Stimulated activated CD4-positive, alpha-beta T cell treated with anti-CD3 and anti-CD28 coated beads, Interleukin-15, amount 100 ng/mL, for 48 hours (primary cell): Measurements from ENCODE around the gene CPN1.
"Not testable (repeated sequence)": the region's sequence is repeated elsewhere in the genome, so short reads cannot be mapped to it uniquely, and the experiment has no call there.

Experiments
- DNase-seq, 2 donors: peaks; one replicate each; pipeline ENCODE4 v3.0.0-alpha.2; 2020; ENCODE audit warnings: low read depth in 2 of 2

Gene CPN1

DNA sequence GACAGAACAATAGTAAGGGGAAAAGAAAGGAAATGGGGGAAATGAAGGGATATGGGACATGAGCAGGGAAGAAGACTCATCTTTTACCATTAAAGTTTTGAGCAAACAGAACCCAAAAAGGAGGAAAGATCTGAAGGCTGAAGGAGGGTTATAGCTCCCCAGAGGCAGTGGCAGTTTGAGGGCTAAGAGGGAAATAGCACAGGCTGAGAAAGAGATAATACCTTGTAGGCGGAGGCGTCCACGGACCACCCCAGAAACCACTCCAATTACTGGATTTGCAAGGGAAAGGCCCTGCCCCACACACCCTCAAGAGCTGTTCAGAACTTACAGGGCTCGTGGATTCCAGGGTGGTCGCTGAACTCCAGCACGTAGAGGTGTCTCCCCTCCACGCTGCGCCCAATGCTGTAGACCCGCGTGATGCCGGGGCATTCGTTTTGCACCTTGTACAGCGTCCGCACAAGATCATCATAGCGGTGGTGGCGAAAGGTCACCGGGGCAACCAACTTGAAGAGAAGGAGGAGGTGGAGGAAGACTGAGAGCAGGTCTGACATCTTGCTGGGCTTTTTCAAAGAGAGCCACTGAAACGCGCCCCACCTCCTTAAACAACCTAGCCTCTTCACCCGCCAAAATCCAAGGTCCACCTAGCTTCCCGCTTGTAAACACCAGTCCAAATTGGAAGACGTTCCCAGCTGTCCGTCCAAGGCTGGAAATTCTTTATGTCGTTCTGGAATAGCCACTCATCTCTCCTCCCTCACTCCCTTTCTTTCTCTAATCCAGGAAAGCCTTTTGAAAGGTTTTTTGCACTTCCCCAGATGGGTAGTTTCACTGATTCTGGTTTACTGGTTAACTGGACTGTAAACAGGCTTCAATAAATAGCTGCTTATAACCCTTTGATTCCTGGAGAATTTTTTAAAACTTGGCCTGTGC is at the start of gene CPN1:
CPN1 (minus strand) TSS at position 795 of the 927 bp plus-strand sequence; CDS start at position 551, 244 bp downstream.
- no peak for DNase-seq

DNA sequence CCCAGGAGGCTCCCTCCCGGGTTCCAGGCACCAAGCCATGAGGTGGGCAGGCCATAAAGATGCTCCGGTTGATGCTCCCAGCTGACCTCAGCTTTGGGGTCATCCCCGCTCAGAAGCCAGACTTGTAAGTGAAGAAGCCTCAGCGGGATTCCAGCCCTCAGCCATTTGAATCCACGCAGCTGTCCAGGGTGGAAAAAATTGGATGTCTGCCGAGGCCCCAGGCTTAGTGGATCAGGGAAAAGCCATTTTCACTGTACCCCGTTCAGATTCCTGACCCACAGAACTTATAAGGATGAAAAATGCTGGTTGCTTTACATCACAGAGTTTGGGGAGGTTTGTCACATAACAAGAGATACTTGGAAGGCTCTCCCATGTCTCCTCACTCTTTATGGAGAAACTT is 49.2 kb upstream of the CPN1 start:
- DNase-seq: no peak

DNA sequence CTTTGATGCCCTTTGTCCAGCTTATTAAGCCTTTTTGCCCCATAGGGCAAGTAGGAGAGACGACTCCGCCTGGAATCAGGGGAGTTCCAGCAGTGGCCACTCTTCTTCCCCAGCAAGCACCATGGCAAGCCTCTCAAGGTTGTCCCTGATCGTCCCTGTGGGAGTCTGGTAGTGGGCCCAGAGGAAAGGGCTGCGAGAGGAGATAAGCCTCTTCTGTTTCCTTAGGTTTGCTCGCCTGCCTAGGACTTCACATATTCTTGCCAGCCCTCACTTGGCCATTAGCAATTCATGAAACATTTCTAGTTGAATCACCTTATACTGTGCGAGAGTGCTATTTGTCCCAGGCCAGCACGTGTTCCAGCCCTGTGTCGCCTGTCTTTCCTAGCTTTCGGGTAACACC is 47.8 kb upstream of the CPN1 start:
- no peak for DNase-seq

DNA sequence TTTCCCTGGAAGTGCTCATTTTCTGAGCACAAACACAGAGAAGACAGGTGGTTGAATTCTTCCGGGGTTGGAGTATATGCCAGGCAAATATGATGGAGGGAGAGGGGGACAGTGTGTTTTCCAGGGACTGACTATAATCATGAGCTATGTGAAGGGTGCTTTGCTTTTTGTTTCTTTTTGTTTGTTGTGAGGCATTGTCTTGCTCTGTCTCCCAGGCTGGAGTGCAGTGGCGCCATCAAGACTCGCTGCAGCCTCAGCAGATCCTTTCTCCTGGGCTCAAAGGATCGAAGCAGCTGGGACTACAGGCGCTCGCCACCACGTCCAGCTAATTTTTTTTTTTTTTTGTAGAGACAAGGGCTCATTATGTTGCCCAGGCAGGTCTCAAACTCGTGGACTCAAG is 47.3 kb upstream of the CPN1 start:
- DNase-seq: no peak

DNA sequence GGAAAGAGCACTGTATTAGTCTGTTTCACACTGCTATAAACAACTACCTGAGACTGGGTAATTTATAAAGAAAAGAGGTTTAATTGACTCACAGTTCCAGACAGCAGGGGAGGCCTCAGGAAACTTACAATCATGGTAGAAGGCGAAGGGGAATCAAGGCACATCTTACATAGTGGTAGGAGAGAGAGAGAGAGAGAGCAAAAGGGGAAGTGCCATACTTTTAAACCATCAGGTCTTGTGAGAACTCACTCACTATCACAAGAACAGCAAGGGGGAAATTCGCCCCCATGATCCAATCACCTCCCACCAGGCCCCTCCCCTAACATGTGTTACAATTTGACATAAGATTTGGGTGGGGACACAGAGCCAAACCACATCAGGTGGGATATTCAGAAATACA is 43.7 kb upstream of the CPN1 start:
- DNase-seq: not testable (repeated sequence)

DNA sequence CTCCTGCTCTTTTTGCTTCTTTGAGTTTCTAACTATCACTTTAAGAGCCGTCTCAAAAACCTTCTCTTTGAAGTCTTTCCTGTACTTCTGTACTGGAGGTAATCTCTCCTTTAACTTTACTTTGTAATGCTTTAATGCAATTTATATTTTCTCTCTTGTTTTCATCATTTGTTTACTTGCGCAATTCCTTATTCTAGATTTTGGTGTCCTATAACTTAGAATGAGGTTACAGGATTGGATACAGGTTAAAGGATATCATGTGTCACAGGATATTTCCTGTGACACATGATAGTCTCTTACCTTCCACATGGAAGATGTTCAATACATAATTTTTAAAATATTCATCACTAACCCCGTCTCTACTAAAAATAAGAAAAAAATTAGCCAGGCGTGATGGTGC is 42.4 kb upstream of the CPN1 start:
- DNase-seq: no peak

DNA sequence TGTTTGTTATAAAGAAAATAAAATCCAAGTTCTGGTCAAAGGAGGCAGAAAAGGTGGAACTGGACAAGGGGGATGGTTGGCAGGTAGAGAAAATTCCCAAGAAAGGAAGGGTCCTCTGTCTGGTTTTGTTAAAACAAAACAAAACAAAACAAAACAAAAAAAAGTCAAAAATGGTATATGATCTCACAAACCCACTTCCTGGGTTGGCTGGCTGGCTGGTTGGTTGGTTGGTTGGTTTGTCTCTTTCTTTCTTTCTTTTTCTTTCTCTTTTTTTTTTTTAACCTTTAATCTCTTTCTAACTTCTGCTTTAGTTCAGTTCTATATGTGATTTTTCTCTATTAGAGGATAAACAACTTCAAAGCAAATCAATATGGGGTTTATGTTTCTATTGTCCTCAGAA is 41.1 kb upstream of the CPN1 start:
- no peak for DNase-seq

DNA sequence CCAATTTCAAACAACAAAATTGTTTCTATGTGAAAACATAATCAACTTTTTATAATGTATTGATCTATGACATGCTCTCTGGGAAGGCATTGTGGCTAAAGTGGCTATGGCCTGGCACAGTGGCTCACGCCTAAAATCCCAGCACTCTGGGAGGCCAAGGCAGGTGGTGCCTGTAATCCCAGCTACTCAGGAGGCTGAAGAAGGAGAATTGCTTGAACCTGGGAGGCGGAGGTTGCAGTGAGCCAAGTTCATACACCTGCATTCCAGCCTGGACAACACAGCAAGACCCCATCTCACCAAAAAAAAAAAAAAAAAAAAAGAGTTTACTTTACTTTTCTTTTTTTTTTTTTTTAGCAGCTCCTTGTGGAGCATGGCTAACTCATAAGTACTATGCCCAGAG is 38.9 kb upstream of the CPN1 start:
- no peak for DNase-seq

DNA sequence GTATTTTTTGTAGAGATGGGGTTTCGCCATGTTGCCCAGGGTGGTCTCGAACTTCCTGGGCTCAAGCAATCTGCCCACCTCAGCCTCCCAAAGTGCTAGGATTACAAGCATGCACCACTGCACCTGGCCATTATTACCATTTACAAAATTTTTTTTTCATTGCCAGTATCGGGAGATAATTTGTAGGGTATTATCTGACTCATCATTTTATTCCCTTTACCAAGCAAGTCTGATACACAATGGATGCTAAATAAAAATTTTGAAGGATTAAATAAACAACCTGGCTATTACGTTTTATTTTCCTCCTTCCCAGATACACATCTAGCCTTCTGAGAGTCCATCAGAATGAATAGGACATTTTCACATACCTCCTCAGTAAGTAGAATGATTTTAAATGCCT is 38.1 kb upstream of the CPN1 start:
- no peak for DNase-seq

DNA sequence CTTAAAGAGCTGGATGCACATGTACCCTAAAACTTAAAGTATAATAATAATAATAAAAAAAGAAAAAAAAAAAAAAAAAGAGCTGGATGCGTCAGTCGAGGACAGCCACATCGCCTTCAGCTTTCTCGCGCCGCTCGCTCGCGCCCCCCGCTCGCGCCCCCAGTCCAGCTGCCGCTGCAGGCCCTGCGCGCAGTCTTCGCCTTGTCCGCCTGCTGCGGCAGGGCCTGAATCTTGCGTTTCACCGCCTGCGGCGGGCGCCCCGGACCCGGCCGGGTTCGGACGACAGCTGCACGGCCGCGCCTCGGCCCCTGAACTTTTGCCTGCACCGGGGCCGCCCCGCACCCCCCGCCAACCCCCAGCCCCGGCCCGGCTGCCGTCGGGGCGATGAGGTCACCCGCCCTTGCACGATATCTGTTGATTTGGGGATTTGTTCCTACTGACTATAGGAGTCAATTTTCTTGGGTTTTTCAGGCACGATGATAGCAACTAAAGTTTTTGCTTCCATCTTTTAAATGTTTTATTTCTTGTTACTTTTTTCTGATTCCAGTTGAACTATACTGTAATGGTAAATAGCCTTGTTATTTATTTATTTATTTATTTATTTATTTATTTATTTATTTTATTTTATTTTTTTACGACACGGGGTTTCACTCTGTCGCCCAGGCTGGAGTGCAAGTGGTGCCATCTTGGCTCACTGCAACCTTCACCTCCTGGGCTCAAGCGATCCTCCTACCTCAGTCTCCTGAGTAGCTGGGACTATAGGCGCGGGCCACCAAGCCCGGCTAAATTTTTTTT is 33.5 kb upstream of the CPN1 start:
- DNase-seq: no peak

DNA sequence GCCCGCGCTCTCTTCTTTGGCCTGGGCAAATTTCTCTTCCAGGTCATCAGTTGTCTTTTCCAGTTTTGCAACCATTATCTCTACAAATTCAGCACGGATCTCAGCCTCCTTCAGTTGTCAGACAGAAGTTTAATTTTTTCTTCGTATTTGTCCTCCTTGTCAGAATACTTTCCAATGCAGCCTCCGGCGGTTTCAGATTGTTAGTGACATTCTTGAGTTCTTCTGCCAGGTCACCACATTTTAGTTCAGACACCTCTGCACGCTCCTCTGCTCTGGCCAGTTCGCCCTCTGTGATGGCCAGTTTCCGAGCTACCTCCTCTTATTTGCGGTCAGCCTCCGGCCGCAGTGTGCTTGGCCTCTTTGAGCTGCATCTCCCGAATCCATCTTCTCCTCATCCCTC is 32.8 kb upstream of the CPN1 start:
- no peak for DNase-seq

DNA sequence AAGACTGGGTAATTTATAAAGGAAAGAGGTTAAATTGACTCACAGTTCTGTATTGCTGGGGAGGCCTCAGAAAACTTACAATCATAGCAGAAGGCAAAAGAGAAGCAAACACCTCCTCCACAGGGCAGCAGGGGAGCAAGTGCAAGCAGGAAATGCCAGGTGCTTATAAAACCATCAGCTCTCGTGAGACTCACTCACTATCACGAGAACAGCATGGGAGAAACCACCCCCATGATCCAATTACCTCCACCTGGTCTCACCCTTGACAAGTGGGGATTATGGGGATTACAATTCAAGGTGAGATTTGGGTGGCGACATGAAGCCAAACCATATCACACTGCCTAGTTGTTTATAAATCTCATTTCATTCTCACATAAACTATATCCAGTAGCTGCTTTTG is 28.0 kb upstream of the CPN1 start:
- DNase-seq: no peak

DNA sequence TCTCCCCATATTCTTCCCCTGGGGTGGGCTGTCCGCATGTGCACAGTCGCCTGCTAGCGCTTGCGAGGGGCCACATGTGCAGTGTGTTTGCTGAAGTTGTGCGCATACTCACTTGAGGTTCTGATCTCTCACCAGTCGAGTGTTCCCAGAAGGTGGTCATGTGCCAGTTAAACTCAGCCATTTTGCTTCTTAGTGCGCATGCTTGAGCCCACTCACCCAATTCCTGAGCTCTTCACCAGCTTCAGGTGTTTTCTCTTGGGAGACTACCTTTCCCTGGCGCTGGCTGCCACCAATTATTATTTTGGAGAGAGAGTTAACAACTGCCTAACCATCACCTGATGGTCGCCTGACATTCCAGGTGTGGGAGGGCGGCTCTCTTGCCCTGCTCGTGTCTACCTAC is 25.2 kb upstream of the CPN1 start:
- no peak for DNase-seq

DNA sequence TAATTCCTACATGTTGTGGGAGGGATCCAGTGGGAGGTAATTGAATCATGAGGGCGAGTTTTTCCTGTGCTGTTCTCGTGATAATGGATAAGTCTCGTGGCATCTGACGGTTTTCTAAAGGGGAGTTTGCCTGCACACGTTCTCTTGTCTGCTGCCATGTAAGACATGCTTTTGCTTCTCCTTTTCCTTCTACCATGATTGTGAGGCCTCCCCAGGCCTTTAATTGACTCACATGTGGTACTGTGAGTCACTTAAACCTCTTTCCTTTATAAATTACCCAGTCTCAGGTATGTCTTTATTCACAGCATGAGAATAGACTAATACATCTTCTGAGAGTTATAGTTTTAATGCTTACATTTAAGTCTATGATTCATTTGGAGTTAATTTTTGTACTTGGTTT is 22.6 kb upstream of the CPN1 start:
- no peak for DNase-seq

DNA sequence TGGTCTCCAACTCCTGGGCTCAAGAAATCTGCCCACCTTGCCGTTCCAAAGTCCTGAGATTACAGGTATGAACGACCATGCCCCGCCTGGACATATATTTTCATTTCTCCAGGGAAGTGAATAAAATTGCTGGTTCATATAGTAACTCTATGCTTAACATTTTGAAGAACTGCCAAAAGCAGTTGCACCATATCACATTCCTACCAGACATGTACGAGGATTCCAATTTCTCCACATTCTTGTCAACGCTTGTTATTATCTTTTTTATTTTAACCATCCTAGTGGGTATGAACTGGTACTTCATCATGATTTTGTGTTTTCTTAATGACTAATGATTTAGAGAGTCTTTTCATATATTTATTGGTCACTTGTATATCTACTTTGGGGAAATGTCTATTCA is 21.9 kb upstream of the CPN1 start:
- no peak for DNase-seq

DNA sequence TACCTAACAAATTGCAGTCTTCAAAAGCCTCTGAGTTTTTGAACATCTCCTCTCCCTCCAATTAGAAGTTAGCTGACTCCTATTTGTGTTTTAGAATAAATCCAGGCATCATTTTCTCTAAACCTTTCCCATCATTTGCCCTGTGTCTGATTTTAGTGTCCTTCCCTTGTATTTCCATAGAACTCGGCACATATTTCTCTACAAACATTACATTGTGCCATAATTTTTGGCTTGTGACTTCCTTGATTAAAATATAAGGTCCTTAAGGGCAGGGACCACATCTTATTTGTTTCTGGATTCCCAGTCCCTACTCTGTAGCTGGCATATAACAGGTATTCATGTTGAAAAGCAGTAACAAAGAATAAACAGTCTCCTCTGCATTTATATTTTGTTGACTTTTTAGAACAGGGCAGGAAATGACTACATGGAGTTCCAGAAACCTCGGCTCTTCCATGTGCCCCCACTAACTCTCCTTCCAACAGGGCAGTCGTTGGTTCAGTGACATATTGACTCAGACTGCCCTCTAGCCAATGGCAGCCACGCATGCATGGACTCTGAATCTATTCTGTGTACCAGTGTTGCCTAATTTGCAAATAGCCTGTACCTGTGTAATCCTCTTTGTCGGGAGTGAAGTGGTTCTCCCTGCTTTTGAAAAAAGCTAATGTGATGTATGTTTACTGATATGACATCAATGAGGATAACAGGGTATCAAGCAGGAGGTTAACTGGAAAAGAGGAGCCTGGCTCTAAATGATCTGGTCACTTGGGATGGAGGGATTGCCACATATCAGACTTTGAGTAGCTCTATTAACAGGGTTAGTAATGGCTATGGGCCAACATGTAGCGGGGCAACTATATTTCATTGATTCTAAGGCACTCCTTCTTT is 19.8 kb upstream of the CPN1 start:
- DNase-seq: no peak

DNA sequence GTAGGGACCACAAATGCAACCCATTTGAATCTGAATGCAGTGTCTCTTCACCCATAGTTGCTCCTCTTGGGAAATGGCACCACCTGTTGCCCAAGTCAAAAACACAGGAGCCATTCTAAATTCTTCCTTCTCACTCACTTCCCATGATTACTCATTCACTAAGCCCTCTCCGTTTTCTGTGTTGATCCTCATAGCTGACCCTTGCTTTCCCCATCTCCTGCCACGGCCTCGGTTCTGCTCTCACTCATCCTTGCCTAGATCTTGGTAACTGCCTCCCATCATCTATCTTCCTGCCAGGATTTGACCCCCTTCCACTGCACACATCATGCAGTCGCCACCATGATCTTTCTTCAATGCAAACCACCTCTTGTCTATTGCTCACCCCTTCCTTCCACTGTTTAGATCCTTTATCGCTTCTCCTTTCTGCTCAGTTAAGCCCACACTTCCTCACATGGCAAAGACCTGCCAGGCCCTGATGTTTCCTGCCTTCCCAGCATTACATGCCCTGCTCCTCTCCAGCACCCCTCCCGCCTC is 19.0 kb upstream of the CPN1 start:
- DNase-seq: no peak

DNA sequence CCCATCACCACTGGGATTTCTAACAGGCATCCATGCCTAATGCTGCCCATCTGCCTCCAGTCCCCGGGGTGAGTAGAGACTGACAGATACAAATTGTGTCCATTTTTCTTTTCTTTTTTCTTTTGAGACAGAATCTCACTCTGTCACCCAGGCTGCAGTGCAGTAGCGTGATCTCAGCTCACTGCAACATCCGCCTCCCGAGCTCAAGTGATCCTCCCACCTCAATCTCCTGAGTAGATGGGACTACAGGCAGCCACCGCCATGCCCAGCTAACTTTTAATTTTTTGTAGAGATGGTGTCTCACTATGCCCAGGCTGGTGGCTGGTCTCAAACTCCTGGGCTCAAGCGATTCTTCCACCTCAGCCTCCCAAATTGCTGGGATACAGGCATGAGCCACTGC is 7.6 kb upstream of the CPN1 start:
- DNase-seq: no peak

DNA sequence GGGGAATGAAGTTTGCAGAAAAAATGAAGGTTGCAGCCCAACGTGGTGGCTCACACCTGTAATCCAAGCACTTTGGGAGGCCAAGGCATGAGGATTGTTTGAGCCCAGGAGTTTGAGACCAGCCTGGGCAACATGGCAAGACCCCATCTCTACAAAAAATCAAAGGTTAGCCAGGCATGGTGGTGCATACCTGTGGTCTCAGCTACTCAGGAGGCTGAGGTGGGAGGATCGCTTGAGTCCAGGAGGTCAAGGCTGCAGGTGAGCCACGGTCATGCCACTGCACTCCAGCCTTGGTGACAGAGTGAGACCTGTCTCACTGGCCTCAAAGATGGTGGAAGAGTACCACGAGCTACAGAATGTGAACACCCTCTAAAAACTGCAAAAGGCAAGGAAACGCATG is 5.0 kb upstream of the CPN1 start:
- not testable (repeated sequence) for DNase-seq

DNA sequence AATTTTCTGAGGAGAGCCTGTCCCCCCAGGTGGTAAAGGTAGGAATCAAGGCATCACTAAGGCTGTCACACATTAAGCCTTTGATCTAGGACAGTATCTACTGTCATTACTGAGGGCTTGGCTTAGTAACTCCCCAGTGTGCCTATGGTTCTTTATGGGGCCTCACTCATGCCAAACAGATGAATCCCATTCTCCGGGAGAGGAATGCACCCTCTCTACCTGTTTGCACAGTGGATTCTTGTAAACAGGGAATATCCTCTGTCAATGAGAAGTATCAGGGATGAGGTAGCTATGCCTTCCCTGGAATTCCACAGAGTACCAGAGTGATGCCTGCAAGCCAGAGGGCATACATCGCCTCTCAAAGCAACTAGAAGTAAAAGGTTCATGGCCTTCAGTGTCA is 3.9 kb upstream of the CPN1 start:
- DNase-seq: no peak

DNA sequence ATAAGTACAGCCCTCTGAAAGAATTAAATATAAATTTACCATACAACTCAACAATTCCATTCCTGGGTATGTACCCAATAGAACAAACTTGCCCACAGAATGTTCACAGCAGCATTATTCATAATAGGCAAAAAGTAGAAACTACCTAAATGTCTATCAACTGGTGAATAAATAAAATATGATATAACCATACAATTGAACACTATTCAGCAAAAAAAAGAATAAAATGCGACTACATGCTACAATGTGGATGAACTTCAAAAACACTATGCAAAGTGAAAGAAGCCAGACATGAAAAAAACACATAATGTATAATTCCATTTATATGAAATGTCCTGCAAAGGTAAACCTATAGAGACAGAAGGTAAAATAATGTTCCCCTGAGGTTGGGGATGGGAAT is 2.0 kb upstream of the CPN1 start:
- no peak for DNase-seq

DNA sequence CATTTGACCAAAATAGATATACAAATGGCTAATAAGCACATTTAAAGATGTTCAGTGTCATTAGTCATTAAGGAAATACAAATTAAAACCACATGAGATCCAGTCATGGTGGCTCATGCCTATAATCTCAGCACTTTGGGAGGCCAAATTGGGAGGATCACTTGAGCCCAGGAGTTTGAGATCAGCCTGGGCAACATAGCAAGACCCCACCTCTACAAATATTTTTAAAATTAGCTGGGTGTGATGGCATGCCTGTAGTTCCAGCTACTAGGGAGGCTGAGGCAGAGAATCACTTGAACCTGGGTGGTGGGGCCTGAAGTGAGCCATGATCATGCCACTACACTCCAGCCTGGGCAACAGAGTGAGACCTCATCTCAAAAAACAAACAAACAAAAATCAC is 607 bp upstream of the CPN1 start:
- not testable (repeated sequence) for DNase-seq
